ENCODE results near the gene NUAK2.

DNA sequence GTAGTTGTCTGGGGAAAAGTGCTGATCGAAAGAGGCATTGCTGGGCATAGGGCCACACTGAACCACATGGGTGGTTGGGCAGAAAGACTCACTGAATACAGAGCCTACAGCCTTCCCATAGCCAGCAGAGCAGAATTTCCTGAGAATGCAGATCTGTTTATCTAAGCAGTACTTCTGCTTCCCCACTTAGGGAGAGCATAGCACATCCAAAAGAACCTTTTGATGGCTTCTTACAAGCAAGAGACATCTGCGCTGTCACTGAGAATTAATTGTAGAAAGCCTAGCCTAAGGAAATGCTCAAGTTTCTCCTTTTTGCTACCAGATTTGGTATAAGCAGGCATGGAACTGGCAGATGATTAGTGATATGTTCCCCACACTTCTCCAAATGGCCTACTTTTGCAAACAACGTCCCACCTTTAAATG is 48.2 kb upstream of the NUAK2 start:
- TF ChIP-seq, protein P1, sequence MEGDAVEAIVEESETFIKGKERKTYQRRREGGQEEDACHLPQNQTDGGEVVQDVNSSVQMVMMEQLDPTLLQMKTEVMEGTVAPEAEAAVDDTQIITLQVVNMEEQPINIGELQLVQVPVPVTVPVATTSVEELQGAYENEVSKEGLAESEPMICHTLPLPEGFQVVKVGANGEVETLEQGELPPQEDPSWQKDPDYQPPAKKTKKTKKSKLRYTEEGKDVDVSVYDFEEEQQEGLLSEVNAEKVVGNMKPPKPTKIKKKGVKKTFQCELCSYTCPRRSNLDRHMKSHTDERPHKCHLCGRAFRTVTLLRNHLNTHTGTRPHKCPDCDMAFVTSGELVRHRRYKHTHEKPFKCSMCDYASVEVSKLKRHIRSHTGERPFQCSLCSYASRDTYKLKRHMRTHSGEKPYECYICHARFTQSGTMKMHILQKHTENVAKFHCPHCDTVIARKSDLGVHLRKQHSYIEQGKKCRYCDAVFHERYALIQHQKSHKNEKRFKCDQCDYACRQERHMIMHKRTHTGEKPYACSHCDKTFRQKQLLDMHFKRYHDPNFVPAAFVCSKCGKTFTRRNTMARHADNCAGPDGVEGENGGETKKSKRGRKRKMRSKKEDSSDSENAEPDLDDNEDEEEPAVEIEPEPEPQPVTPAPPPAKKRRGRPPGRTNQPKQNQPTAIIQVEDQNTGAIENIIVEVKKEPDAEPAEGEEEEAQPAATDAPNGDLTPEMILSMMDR (IDR thresholded peaks at IDR 0.05) = no peak
- TF ChIP-seq POLR2A (IDR thresholded peaks at IDR 0.05) = no peak
